Measurements from ENCODE around the gene SPEM3. TPM values are rescaled to one million over a fixed set of nuclear protein-coding genes. Genes with fewer than 3 reads are reported as not detected.

SPEM3 gene
- total RNA-seq, 1 donor from 2014 or later: not detected

DNA sequence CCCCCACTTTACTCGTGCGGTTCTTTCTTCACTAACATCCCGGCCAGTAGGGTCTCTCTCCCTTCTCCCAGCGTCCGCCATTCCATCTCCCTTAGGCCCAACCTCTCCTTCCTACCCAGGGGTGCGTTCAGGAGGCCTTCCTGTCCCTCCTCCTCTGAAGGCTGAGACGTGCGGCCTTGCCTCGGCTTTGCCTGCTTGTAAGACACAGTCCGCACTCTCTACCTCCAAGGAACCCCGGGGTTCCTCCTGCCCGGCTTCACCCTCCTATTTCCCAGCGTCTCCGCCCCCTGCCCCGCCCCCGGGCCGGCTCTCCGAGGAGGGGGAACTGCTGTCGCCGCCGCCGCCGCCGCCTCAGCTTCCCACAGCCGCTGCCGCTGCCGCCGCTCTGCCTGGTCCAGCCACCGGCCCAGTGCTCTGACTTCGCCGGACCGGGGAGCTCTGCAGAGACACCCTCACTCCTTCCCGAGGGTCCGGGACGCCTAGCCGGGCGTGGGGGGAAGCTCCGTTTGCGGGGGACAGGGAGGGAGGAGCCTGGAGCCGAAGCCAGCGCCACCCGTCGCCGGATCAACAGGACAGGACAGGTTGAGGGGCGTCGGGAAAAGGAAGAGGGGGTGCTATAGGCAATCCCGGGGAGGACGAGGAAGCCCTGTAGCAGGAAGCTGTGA is 9.4 kb downstream of the SPEM3 start:
- ATAC-seq (peak; percentile 29), DNase-seq (ENCODE audit: missing footprints) (peak; percentile 94)
- intact Hi-C loops (cut with DNase I): loop anchor here (2.0 to 5.0 kb wide), 5 partner anchors 41 to 149 kb away; partner anchors contain the start of genes POLR2A, SENP3 and ZBTB4

DNA sequence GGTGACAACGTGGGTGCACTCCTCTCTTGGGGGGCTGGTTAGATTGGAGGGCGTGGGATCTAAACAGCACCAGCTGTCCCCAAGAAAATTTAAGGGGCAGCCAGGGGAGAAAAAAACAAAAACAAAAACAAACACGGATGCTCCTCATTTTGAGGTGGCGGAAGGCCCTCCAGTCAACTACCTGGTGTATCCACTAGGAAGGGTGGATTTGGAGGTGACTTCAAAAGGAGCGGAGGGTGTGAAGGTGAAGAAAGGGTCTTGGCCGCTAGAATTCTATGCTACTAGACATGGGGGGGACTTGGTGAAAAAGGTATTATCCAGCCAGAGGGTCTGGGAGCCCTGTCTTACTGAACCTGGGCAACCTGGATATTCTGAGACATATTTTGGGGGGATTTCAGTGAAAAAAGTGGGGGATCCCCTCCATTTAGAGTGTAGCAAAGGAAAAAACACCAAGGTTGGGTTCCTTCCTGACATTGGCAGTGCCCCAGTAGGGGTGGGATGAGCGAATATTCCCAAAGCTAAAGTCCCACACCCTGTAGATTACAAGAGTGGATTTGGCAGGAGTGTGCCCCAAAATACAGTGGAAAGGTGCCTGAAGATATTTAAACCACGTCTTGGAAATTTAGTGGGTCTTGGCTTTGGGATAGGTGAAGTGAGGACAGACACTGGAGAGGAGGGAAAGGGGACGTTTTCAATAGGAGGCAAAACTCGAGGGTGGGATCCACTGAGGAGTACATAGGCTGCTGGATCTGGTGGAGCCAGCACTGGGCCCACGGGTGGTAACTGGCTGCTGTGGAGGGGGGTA is 10.2 kb downstream of the SPEM3 start:
- intact Hi-C loops (cut with DNase I): loop anchor here (2.0 to 5.0 kb wide), 2 partner anchors 46 to 148 kb away; partner anchors contain the start of gene POLR2A
- ATAC-seq (no peak), DNase-seq (ENCODE audit: missing footprints) (no peak)

DNA sequence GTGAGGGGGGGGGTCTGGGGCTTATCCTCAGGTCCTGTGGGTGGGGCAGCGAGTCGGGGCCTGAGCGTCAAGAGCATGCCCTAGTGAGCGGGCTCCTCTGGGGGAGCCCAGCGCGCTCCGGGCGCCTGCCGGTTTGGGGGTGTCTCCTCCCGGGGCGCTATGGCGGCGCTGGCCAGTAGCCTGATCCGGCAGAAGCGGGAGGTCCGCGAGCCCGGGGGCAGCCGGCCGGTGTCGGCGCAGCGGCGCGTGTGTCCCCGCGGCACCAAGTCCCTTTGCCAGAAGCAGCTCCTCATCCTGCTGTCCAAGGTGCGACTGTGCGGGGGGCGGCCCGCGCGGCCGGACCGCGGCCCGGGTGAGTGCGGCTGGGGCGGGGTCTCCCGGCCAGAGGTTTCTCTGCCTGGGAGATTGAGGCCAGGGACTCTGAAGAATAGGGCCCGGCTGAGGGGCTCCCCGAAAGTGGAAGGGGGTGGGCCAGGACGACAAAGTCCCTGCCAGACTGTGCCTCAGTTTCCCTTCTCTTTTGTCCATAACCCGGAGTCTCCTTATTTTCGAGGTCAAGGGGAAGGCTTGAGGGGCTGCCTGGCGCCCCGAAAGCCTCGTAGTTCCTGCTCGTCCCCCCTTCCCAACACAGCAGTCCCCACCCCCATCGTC is 10.9 kb downstream of the SPEM3 start, which contains the start of gene FGF11:
FGF11 (plus strand) TSS at position 51 of the 651 bp plus-strand sequence; CDS start at position 160, 109 bp downstream.
- ATAC-seq (no peak), DNase-seq (ENCODE audit: missing footprints) (no peak)
- intact Hi-C loops (cut with DNase I): loop anchor here (2.0 to 5.0 kb wide), 2 partner anchors 45 to 148 kb away; partner anchors contain the start of gene POLR2A

DNA sequence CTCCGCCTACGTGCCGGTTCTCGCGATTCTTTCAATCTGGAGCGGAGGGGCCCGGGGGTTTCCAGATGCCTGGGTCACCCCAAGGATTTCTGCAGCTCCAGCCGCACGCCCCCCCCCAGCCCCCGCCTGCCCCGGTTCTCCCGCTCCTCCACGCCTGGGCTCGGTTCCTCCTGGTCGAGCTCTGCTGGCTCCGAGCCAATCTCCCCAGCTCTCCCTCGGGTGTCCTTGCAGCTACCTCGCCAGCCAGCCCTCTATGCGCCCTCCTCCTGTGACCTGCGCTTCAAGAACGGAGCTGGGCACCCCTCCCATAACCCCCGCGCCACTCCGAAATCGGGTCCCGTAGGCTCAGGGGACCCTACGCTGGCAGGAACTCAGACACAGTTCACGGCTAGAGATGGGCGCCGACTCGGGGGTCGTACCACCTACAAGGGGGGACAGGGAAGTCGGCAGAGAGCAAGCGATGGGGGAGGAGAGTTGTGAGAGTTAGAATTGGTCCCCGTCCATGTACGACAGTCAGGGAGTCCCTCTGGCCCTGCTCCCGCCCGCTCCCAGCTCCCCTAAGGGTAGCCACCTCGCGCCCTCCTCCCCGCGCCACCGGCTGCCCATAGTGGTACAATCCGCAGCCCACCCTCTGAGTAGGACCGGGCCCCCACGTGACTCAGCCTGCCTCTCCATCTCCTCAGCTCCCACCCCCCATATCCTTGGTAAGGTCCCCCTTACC is 11.6 kb downstream of the SPEM3 start:
- ATAC-seq: peak; percentile 6

DNA sequence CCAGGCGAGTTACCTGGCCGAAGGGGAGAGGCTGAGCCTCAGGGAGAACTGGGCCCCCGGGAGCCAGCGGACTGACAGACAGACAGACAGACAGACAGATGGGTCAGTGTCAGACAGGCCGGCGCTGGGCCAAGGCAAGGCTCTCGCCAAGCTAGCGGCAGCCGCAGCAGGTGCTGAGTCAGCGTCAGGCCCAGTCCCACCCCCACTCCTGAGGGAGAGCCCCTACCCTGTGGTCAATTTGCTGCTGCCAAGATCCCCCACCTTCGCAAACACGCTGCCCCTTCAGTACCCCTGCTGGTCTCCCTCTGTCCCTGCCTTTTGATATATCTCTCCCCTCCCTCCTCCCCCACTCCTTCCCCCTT is 12.2 kb downstream of the SPEM3 start:
- ATAC-seq: no peak
- intact Hi-C loops (cut with DNase I): no loop called here

More for the DNA sequence above, 11.6 kb downstream of the SPEM3 start:
- peak; percentile 84 for DNase-seq (ENCODE audit: missing footprints)
- intact Hi-C loops (cut with DNase I): no loop called here

DNA sequence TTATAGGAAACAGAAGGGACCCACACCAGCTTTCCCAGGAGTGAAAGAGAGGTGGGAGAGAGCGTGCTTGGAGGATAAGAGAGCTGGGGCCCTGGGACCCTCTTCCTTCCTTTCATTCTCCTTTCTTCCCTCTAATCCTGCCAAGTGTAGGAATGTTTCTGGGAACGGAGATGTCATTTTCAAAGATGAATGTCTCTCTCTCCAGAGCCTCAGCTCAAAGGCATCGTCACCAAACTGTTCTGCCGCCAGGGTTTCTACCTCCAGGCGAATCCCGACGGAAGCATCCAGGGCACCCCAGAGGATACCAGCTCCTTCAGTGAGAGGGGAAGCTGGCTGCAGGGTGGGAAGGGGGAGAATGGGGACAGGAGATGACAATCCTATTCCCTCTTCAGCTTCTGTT is 12.6 kb downstream of the SPEM3 start:
- ATAC-seq: no peak
- DNase-seq (ENCODE audit: missing footprints): no peak
- intact Hi-C loops (cut with DNase I): no loop called here

More for the DNA sequence above, 12.2 kb downstream of the SPEM3 start:
- no peak for DNase-seq (ENCODE audit: missing footprints)

DNA sequence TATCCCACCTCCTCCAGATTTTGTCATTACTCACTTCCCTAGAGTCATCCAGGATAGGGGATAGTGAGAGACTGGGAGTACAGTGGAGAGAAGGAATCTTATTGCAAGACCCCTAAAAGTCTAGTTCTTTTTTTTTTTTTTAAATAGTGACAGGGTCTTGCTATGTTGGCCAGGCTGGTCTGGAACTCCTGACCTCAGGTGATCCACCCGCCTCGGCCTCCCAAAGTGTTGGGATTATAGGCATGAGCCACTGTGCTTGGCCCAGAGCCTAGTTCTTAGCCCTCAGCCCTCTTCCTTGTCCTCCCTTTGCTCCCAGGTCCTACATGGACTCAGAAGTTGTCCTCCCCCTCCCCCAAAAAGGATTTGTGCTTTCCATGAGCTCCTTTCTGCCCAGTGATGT is 13.5 kb downstream of the SPEM3 start:
- intact Hi-C loops (cut with DNase I): no loop called here
- ATAC-seq (no peak), DNase-seq (ENCODE audit: missing footprints) (no peak)

DNA sequence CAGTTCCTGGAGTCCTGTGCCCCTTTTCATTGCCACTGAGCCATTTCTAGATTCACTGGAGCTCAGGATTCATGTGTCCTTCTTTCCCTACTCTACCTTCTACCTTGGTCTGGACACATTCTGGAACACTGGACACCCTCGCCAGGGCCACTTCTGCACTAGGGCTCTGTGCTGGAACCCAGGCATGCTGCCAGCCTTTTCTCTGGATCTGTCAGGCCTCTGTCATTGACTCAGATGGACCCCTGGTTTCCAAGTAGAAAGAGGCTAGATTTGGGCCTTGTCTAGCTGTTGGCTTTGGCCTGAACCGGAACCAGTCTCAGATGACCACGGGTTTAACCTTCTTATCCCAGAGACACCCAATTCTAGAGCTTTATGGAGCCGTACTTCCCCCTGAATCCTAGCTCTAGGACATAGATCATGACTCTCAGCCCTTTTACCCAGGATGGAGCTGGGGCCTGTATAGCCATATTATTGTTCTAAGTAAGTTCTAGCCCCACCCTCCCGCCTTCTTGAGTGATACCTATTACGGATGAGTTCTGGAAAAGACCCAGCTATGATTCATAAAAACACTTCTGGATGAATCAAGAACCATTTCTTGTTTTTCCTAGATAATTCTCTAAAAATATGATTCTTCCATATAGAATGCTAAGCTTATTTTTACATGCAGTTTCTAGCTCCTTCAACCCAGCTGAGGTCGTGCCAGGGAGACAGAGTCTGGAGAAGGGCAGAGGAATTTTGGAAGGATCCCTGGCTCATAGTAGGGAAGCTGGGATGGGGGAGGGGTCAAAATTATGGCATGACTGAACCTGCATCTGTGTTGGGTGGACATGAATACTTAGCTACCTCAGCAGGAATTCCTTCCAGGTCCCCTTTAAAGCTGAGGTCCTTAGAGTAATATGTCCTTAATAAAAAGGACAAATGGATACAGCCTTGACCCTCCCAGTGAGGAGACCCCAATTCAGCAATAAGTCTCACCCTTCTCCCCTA is 15.1 kb downstream of the SPEM3 start:
- intact Hi-C loops (cut with DNase I): no loop called here
- DNase-seq (ENCODE audit: missing footprints): no peak
- ATAC-seq: no peak

DNA sequence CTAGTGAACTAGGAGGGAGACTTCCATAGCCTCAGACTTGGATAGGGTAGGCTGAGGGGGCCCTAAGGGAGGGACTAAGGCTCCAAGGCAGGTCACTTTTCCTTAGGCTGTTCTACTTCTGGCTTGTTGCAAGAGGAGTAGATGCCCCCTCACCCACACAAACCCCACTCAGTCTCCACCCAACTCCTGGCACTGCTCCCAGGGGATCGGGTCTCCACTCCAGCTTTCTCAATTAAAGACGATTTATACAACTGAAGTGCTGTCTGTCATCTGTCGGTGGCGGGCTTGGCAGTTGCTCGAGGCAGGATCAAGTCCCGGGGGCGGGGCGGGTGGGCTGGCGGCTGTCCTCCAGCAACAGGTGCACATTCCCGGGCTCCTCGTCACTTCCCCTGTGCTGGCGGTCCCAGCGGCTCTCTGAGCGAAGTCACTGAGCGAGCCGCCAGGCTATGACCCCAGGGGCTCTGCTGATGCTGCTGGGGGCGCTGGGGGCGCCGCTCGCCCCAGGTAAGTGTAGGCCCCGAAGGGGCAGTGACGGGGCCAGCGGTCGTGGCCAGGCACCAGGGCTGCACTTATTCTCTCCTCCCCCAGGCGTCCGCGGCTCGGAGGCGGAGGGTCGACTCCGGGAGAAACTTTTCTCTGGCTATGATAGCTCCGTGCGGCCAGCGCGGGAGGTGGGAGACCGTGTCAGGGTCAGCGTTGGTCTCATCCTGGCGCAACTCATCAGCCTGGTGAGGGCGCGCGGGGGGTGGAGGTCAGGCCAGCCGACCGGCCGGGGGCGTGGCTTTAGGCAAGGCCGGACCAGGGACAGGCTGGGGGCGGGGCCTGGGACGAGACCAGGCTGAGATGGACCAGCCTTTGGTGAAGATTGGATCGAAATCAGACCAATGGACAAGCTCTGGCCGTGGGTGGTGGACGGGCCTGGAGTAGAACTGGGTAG is 16.3 kb downstream of the SPEM3 start, which contains the start of gene CHRNB1:
CHRNB1 (plus strand) TSS at position 380 of the 937 bp plus-strand sequence; CDS start at position 447, 67 bp downstream.
- DNase-seq (ENCODE audit: missing footprints): peak; percentile 93
- intact Hi-C loops (cut with DNase I): no loop called here
- peak; percentile 88 for ATAC-seq

DNA sequence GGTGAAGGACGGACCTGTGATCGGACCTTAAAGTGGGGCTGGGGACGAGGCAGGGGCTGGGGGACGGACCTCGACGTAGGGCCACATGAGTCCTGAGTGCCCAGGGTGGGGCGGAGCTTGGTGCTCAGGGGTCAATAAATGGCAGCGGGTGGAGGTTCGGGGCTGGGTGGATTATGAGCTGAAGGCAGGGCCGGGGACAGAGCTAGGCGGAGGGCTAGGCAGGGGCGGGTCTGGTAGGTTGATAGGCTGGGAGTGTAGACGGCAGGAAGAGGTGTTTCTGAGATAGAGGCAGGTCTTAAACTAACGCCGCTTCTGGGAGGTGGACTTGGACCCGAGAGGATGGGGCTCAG is 16.9 kb downstream of the SPEM3 start:
- ATAC-seq: peak; percentile 27
- no peak for DNase-seq (ENCODE audit: missing footprints)
- intact Hi-C loops (cut with DNase I): no loop called here

DNA sequence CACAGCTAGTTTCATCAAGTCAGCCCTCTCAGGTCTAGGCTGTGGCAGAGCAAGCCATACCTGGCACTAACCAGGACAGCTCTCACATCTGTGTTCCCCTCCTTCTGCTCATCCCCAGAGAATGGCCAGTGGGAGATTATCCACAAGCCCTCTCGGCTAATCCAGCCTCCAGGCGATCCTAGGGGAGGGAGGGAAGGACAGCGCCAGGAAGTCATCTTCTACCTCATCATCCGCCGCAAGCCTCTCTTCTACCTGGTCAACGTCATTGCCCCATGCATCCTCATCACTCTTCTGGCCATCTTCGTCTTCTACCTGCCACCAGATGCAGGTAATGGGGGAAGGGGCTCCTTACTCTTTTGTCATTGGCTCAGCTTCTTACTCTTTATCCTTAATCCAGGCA is 19.8 kb downstream of the SPEM3 start:
- ATAC-seq (no peak), DNase-seq (ENCODE audit: missing footprints) (no peak)
- intact Hi-C loops (cut with DNase I): no loop called here

DNA sequence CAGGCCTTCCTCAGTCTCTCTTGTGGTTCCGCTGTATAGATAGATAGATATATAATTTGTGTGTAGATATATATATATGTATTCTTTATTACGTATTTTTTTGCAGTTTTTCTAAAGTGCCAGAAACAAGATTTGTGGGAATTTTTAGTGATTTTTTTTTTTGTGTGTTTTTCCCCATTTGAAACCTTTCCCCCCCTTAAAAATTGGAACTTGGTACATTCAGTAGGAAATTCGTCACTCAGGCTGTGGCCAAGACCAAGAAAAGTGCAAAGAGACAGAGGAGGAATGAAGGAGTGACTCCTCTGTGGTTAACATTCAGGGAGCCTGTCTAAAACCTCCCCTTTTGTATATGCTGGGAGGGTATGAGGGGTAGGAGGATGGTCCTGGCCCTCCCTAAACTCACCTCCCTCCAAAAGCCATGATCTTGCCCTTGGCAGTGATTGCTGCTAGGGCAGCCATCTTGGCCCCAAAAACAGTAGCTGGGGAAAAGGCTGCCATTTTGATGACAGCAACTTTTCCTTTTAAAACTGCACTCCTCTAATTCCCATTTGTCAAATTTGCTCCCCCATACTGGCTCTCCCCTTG is 31.4 kb downstream of the SPEM3 start:
- intact Hi-C loops (cut with DNase I): no loop called here
- DNase-seq (ENCODE audit: missing footprints) (no peak), ATAC-seq (no peak)

DNA sequence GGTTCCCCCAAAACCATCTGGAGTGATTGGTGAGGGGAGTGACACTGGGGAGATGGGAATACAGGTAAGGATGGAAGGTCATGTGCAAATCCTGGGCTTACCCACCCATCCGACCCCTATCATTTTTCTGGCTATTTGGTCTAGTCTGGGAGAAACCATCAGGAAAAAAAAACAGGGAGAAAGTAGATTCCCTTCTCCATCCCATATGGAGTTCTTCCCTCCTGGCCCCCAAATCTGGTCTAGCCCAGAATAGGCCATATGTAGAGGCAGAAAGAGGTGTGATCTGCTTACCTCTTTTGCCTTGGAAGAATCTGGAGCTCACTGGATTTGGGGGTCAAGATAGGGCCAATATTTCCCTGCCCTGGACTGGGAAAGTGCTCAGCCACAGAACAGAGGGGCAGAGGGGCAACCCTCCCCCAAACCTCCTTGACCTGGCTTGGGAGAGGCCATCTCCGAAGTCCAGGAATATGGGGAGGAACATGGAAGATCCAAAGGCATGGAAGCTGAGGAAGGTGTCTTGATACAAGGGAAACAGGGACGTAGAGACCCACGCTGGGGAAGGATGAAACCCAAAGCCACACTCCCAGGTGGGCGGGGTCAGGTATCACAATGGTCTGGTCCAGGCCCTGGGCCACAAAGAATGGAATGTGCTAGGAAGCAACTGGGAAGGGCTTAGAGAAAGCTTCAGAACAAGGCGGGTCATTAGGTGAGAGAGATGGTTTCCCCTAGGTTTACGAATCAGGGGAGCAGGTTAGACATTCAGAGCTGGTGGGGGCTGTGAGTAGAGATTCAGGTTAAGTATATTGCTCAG is 32.4 kb downstream of the SPEM3 start:
- no peak for ATAC-seq
- no peak for DNase-seq (ENCODE audit: missing footprints)

DNA sequence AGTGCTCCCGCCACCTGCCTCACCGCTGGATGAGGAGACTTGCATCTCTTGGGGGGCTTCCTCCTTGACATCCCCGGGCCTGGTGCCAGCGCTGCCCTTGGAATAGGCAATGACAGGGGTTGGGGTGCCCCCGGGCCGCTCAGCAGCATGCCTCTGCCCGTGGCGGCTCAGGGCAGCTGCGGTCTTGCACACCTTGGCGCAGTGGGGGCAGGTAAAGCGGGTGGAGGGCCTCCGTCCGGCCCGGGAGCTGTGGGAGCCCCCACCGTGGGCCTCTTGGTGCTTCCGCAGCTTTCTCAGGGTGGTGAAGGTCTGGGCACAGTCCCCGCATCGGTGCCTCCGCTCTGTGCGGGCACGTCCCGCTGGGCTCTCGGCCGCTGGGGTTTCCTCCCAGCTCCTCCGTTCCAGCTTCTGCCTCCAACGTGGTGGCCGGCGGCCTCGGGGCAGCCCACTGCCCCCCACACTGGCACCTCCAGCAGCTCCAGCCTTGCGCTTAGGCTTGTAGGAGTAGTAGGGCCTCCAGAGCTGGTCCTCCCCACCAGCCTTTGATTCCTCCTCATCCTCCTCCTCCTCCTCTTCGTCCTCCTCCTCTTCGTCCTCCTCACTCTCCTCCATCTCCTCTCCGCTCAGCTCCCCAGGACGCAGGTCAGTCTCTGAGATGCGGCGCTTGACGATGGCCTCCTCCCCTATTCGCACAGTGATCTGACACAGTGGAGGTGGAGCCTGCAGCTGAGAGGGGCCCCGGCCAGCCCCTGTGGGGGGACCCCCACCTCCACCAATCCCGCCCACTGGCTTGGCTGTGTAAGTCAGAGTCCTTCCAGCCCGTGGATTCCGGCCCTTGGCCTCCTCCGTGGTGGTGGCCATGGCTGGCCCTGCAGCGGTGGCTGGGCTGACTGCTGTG is 34.1 kb downstream of the SPEM3 start:
- DNase-seq (ENCODE audit: missing footprints) (no peak), ATAC-seq (no peak)
- intact Hi-C loops (cut with DNase I): no loop called here

More for the DNA sequence above, 32.4 kb downstream of the SPEM3 start:
- intact Hi-C loops (cut with DNase I): no loop called here

Measured in Right ventricle myocardium inferior (tissue), 1 donor.